AG04450 (cell line): ENCODE results near the gene CA11. TPM values are rescaled to one million over a fixed set of nuclear protein-coding genes. Genes with fewer than 3 reads are reported as not detected.

ENCODE experiments used
- CTCF ChIA-PET: fragments of 300-600, 350-600 bp; formaldehyde crosslinking; extraction: SDS; loops from one replicate; lab custom pipeline; 2022; ENCODE audit warnings: antibody characterized with exemption, inconsistent platforms; lab: Charles Lee
- POLR2A ChIA-PET: fragments of 350-600 bp; formaldehyde crosslinking; extraction: SDS; loops from one replicate; lab custom pipeline; 2021; ENCODE audit warnings: antibody characterized with exemption, inconsistent platforms; lab: Yijun Ruan, JAX
- DNase-seq: peaks from one replicate; pipeline ENCODE4 v3.0.0-alpha.2; 2011; ENCODE audit warnings: low read depth, low spot score
- H3K27ac ChIP-seq: one replicate; pipeline ENCODE4 v1.5.1; 2012; ENCODE audit warnings: low read depth, low read length, control low read depth
- H3K27me3 ChIP-seq: one replicate; pipeline ENCODE4 v1.6.0; 2012; ENCODE audit warnings: low read length; ENCODE audit not compliant: control insufficient read depth, insufficient read depth
- H3K4me3 ChIP-seq: 2 replicates; pipeline ENCODE4 v1.5.1; 2011; ENCODE audit warnings: mild to moderate bottlenecking, low read depth, low read length, control low read depth
- H3K9me3 ChIP-seq: 2 replicates; pipeline ENCODE4 v1.5.1; 2012; ENCODE audit warnings: low read length; ENCODE audit not compliant: control insufficient read depth, insufficient read depth
- polyA plus RNA-seq: library from polyadenylated mRNA; depleted of rRNA; stranded (reverse); fragments of >200 nt; gene quantifications from 2 replicates; pipeline ENCODE4 v1.2.3, GENCODE V29; 2011
- TF ChIP-seq, protein P1 (sequence below): IDR thresholded peaks from 2 replicates; pipeline ENCODE4 v1.5.1; 2011; ENCODE audit warnings: low read depth, low read length, control low read depth, inconsistent platforms

CA11 gene
- polyA plus RNA-seq, 1 experiment, result 3.7 TPM

DNA sequence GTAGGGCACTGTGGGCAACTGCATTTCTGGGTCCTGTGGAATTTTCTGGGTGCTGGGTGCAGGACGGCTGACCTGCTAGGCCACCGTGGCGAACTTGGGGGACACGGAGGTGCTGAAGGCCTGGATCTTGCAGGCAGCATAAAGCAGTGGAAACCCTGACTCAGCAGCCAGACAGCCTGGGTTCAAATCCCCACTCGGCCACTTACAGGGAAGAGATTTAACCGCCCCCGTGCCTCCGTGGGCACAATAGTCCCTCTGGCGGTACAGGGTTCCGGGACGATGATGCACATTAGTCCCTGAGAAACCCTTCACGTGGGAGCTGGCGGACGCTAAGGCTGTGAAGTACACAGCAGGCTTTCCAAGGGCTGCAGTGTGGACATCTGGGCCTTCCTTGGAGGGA is 34.1 kb downstream of the CA11 start:
- H3K9me3 ChIP-seq, result no peaks in the 10 kb centered on the region; the same call in 1 of the 2 replicates
- TF ChIP-seq, protein P1, sequence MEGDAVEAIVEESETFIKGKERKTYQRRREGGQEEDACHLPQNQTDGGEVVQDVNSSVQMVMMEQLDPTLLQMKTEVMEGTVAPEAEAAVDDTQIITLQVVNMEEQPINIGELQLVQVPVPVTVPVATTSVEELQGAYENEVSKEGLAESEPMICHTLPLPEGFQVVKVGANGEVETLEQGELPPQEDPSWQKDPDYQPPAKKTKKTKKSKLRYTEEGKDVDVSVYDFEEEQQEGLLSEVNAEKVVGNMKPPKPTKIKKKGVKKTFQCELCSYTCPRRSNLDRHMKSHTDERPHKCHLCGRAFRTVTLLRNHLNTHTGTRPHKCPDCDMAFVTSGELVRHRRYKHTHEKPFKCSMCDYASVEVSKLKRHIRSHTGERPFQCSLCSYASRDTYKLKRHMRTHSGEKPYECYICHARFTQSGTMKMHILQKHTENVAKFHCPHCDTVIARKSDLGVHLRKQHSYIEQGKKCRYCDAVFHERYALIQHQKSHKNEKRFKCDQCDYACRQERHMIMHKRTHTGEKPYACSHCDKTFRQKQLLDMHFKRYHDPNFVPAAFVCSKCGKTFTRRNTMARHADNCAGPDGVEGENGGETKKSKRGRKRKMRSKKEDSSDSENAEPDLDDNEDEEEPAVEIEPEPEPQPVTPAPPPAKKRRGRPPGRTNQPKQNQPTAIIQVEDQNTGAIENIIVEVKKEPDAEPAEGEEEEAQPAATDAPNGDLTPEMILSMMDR, result no peak
- H3K27ac ChIP-seq, result no peak overlapping the region
- ChIA-PET POLR2A (no interaction called here), CTCF (no interaction called here)
- no peak for DNase-seq
- no peak overlapping the region for H3K4me3 ChIP-seq
- H3K27me3 ChIP-seq, result no peaks in the 10 kb centered on the region

DNA sequence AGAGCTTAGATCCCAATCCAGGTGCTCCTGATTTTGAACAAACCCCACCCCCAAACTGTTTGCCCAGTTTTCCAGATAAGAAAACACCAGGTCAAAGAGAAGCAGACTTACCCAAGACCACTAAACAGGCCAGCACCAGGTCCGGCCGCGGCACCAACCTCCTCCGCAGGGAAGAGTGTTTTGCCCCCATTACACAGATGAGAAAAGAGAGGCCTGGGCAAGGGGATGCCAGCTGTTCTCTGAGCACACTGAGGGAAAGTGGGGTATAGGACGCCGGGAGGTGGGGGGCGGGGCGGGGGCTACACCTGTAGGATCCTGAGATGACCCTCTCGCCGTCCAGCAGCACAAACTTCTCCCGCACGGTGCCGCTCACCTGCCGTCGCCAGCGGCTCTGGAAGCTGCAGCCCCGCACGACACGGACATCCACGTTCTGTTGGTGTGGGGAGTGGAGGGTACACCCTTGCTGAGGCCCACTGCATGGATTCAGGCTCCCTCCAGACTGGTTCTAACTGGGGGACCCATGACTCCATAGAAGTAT is 36.3 kb downstream of the CA11 start:
- Histone ChIP-seq H3K27me3 (no peaks in the 10 kb centered on the region), H3K9me3 (no peaks in the 10 kb centered on the region; the same call in 1 of the 2 replicates), H3K27ac (no peak overlapping the region), H3K4me3 (no peak overlapping the region)
- DNase-seq, result no peak
- TF ChIP-seq, protein P1, result no peak
- ChIA-PET POLR2A (interaction anchor here (0.7 to 3.7 kb wide), 2 partner anchors 9 to 117 kb away, joined by 15 to 25 read pairs; partner anchors contain the start of genes RPL18 and SPHK2), CTCF (interaction anchor here (1.0 to 2.9 kb wide), 9 partner anchors 8 to 218 kb away, joined by 3 to 14 read pairs (median 5); partner anchors contain the start of genes KDELR1, RPL18 and SPHK2)

DNA sequence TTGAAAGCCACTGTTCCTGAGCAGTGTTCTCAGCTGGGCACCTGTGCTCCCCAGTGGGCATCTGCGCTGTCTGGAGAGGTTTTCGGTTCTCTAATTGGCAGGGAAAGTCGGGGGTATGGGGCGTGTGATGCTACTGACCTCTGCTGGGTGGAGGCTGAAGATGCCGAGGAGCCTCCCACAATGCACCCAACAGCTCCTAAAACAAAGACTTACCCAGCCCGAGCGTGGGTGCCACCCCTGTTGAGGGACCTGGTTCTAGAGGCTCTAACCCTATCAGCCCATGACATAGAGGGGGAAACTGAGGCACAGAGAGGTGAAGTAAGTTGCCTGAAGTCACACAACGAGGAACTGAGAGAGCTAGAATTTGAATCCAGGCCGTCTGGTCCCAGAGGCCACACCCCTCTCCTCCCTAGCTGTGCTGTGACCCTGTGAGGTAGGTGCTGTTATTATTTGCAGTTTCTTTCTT is 37.2 kb downstream of the CA11 start:
- Histone ChIP-seq H3K9me3 (no peaks in the 10 kb centered on the region; the same call in 1 of the 2 replicates), H3K4me3 (no peak overlapping the region), H3K27ac (no peak overlapping the region), H3K27me3 (no peaks in the 10 kb centered on the region)
- ChIA-PET CTCF (interaction anchor here (0.6 to 2.9 kb wide), 11 partner anchors 9 to 218 kb away, joined by 3 to 14 read pairs (median 5); partner anchors contain the start of genes KDELR1, RPL18 and SPHK2), POLR2A (interaction anchor here (1.2 to 3.7 kb wide), 2 partner anchors 9 to 10 kb away, joined by 3 to 25 read pairs; partner anchors contain the start of genes RPL18 and SPHK2)
- DNase-seq, result no peak
- TF ChIP-seq, protein P1, result peak; percentile 62

DNA sequence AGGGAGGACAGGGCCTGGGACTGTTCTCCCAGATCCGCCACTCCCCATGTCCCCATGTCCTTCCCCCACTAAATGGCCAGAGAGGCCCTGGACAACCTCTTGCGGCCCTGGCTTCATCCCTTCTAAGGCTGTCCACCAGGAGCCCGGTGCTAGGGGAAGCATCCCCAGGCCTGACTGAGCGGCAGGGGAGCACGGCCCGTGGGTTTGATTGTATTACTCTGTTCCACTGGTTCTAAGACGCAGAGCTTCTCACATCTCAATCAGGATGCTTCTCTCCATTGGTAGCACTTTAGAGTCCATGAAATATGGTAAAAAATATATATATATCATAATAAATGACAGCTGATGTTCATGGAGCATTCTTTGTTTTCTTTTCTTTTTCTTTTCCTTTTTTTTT is 38.6 kb downstream of the CA11 start:
- DNase-seq, result no peak
- H3K27ac ChIP-seq, result no peak overlapping the region
- TF ChIP-seq, protein P1, result no peak
- H3K4me3 ChIP-seq, result no peak overlapping the region
- ChIA-PET CTCF (interaction anchor here (2.9 kb wide), 1 partner anchor 102 kb away, joined by 14 read pairs; no protein-coding TSS in a partner anchor), POLR2A (no interaction called here)
- H3K9me3 ChIP-seq, result no peaks in the 10 kb centered on the region; the same call in 1 of the 2 replicates
- H3K27me3 ChIP-seq, result no peaks in the 10 kb centered on the region
